PC-3 (cell line): ENCODE measurements around the gene FAR1. TPM values are rescaled to one million over a fixed set of nuclear protein-coding genes. Genes with fewer than 3 reads are reported as not detected.

ENCODE experiments used
- ATAC-seq: fragments of 200-7000 bp; cut with Tn5 transposase; 2 replicates; pipeline ENCODE4 v1.9.1; 2020; ENCODE audit warnings: mild to moderate bottlenecking, moderate library complexity
- BruUV-seq: library from RNA; stranded (reverse); fragments of 400-500 nt; replicated peaks from 2 replicates; lab custom pipeline; 2021; lab: Mats Ljungman, UMichigan
- CTCF ChIA-PET: fragments of 300-600 bp; sonication (Branson Sonifier 250); formaldehyde crosslinking; loops from one replicate; lab custom pipeline; 2022; ENCODE audit warnings: antibody characterized with exemption; lab: Charles Lee
- POLR2A ChIA-PET: fragments of 300-600 bp; sonication (Branson Sonifier 250); formaldehyde crosslinking; loops from one replicate; lab custom pipeline; 2022; ENCODE audit warnings: antibody characterized with exemption; ENCODE audit not compliant: unreplicated experiment; lab: Charles Lee
- DNase-seq: peaks from one replicate; pipeline ENCODE4 v3.0.0-alpha.2; 2015
- H2AFZ ChIP-seq: fragments of 300-600 bp; sonication (generic); 2 replicates; pipeline ENCODE4 v1.6.0; 2016; ENCODE audit warnings: antibody characterized with exemption, low read length
- H3F3A ChIP-seq: fragments of 300-600 bp; sonication (generic); one replicate; pipeline ENCODE4 v1.6.0; 2017; ENCODE audit warnings: antibody characterized with exemption, low read length, control low read depth, mild to moderate bottlenecking; ENCODE audit not compliant: unreplicated experiment
- H3K27ac ChIP-seq: fragments of 300-600 bp; sonication (generic); 2 replicates; pipeline ENCODE4 v1.5.1; 2016; ENCODE audit warnings: mild to moderate bottlenecking, low read length
- H3K27me3 ChIP-seq: fragments of 300-600 bp; sonication (generic); 2 replicates; pipeline ENCODE4 v1.6.1; 2016; ENCODE audit warnings: low read length, mixed read lengths
- H3K36me3 ChIP-seq: fragments of 300-600 bp; sonication (generic); 2 replicates; pipeline ENCODE4 v1.6.1; 2016; ENCODE audit warnings: low read depth, mixed run types, low read length, mixed read lengths
- H3K4me1 ChIP-seq: fragments of 300-600 bp; sonication (generic); 2 replicates; pipeline ENCODE4 v1.5.1; 2016; ENCODE audit warnings: low read length; ENCODE audit not compliant: insufficient read depth
- H3K4me2 ChIP-seq: fragments of 300-600 bp; sonication (generic); 2 replicates; pipeline ENCODE4 v1.6.0; 2016; ENCODE audit warnings: low read length
- H3K4me3 ChIP-seq: fragments of 300-600 bp; sonication (generic); 2 replicates; pipeline ENCODE4 v1.5.1; 2016; ENCODE audit warnings: mild to moderate bottlenecking, low read length, mixed read lengths
- H3K79me2 ChIP-seq: fragments of 300-600 bp; sonication (generic); 2 replicates; pipeline ENCODE4 v1.6.1; 2017; ENCODE audit warnings: low read length, mixed read lengths
- H3K9ac ChIP-seq: fragments of 300-600 bp; sonication (generic); 2 replicates; pipeline ENCODE4 v1.6.0; 2016; ENCODE audit warnings: mild to moderate bottlenecking, low read length
- H3K9me2 ChIP-seq: fragments of 300-600 bp; sonication (generic); replicated peaks from 2 replicates; pipeline ENCODE4 v1.6.1; 2016; ENCODE audit warnings: mixed run types, low read length, mixed read lengths
- H3K9me3 ChIP-seq: fragments of 300-600 bp; sonication (generic); 2 replicates; pipeline ENCODE4 v1.6.1; 2016; ENCODE audit warnings: low read length, mixed read lengths
- H4K20me1 ChIP-seq: fragments of 300-600 bp; sonication (generic); 2 replicates; pipeline ENCODE4 v1.6.1; 2016; ENCODE audit warnings: low read length, mixed read lengths
- EZH2 ChIP-seq: fragments of 300-600 bp; sonication (generic); IDR thresholded peaks from one replicate; pipeline ENCODE4 v1.6.1; 2017; ENCODE audit warnings: antibody characterized with exemption, mild to moderate bottlenecking, low read length; ENCODE audit not compliant: unreplicated experiment
- EZH2phosphoT487 ChIP-seq: fragments of 300-600 bp; sonication (generic); IDR thresholded peaks from 2 replicates; pipeline ENCODE4 v1.6.1; 2018; ENCODE audit warnings: mild to moderate bottlenecking, antibody characterized with exemption, low read length, borderline replicate concordance
- intact Hi-C: fragments of 100-400 bp; cut with micrococcal nuclease; formaldehyde crosslinking; loops from 2 replicates; pipeline ENCODE4 v1.9.0; 2023
- total RNA-seq: library from RNA; depleted of rRNA; stranded (reverse); fragments of >200 nt; gene quantifications from 2 replicates; pipeline ENCODE4 v1.2.3, GENCODE V29; 2014
- TF ChIP-seq, protein P1 (sequence below): fragments of 300-600 bp; sonication (generic); conservative IDR thresholded peaks from 2 replicates; pipeline ENCODE4 v1.5.1; 2017; ENCODE audit warnings: antibody characterized with exemption, low read depth, mild to moderate bottlenecking, low read length

Gene FAR1
- total RNA-seq, 1 experiment from 2014 or later = 45.6 TPM

- Histone ChIP-seq H4K20me1 (peaks cover 49% of the 10 kb centered on the region), H3K36me3 (peaks cover 1% of the 10 kb centered on the region; the same call in 1 of the 2 replicates), H3K4me1 (peaks cover 4% of the 10 kb centered on the region; the same call in 1 of the 2 replicates), H3K27ac (no peak overlapping the region), H2AFZ (no peak overlapping the region), H3K79me2 (peaks cover 100% of the 10 kb centered on the region), H3K9me3 (no peaks in the 10 kb centered on the region), H3K9me2 (no peaks in the 10 kb centered on the region), H3K4me2 (no peak overlapping the region), H3K9ac (no peak overlapping the region), H3K4me3 (no peak overlapping the region), H3F3A (no peaks in the 10 kb centered on the region), H3K27me3 (no peaks in the 10 kb centered on the region)
- ChIA-PET POLR2A (no interaction called here), CTCF (no interaction called here)
- DNase-seq (no peak), ATAC-seq (no peak)
- no peak for TF ChIP-seq EZH2
- TF ChIP-seq, protein P1, sequence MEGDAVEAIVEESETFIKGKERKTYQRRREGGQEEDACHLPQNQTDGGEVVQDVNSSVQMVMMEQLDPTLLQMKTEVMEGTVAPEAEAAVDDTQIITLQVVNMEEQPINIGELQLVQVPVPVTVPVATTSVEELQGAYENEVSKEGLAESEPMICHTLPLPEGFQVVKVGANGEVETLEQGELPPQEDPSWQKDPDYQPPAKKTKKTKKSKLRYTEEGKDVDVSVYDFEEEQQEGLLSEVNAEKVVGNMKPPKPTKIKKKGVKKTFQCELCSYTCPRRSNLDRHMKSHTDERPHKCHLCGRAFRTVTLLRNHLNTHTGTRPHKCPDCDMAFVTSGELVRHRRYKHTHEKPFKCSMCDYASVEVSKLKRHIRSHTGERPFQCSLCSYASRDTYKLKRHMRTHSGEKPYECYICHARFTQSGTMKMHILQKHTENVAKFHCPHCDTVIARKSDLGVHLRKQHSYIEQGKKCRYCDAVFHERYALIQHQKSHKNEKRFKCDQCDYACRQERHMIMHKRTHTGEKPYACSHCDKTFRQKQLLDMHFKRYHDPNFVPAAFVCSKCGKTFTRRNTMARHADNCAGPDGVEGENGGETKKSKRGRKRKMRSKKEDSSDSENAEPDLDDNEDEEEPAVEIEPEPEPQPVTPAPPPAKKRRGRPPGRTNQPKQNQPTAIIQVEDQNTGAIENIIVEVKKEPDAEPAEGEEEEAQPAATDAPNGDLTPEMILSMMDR = no peak
- no peak for TF ChIP-seq EZH2phosphoT487
- intact Hi-C loops = no loop called here
- BruUV-seq = no TSS peak
Observed at GRCh38 chr11:13682212-13682611, 13.7 kb downstream of the FAR1 start.

DNA sequence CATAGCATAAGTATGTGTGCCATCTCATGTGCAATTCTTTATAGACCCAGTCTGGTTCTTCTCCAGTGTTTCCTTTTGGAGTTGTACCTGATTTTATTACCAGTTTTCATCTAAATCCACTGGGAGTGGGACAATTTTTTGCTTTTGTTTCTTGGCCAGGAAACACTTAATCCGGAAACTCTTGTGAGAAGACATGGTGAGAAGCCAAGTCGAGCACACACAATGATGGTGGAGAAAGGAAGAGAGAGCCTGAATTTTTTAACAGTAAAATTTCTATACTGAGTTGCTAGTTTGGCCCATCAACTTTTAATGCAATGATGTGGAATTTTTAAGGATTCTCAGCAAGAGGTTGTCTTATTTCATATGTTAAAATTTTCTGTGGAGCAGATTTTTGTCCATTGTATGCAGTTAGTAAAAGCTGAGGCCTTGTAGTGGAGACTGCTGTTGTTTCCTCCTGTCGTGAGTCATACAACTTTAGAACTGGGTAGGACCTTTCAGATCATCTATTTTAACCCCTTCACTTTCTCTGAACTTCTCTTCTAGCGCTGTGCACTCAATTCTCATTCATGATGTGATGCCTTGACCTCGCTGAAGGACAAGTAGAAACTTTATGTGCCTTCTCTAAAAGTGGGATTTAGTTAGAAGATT, 17.1 kb downstream of the FAR1 start:
- Histone ChIP-seq H3K36me3 (peaks cover 4% of the 10 kb centered on the region; the same call in 1 of the 2 replicates), H3K9ac (no peak overlapping the region), H4K20me1 (peaks cover 39% of the 10 kb centered on the region), H3K27ac (no peak overlapping the region), H3K9me3 (no peaks in the 10 kb centered on the region), H3K4me2 (no peak overlapping the region), H3K4me1 (peaks cover 4% of the 10 kb centered on the region; the same call in 1 of the 2 replicates), H3F3A (no peaks in the 10 kb centered on the region), H3K9me2 (no peaks in the 10 kb centered on the region), H3K79me2 (peaks cover 95% of the 10 kb centered on the region), H3K4me3 (no peak overlapping the region), H3K27me3 (no peaks in the 10 kb centered on the region), H2AFZ (no peak overlapping the region)
- BruUV-seq = no TSS peak
- no peak for DNase-seq
- CTCF ChIA-PET = no interaction called here
- ATAC-seq = no peak
- POLR2A ChIA-PET = no interaction called here
- intact Hi-C loops = no loop called here
- TF ChIP-seq EZH2 (no peak), EZH2phosphoT487 (no peak)
- TF ChIP-seq, protein P1 = no peak

DNA sequence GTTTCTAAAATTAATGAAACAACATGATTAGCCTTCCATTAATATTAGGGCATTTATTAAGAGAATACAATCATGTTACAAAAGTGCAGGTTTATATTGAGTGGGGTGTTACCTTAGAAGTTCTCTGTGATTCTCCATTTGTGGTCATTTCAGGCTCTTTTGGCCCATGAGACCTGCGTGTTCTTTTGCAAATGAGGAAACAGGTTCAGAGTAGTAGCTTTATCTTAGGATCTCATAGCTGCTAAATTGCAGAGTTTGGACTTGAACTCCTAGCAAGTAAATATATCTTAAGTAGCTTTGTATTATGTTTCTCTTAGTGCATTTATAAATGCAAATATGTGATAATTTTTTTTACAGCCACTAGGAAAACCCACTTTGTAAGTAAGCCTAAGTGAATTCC, 18.3 kb downstream of the FAR1 start:
- Histone ChIP-seq H3K27me3 (no peaks in the 10 kb centered on the region), H2AFZ (no peak overlapping the region), H3K4me1 (peaks cover 4% of the 10 kb centered on the region; the same call in 1 of the 2 replicates), H3K9me2 (no peaks in the 10 kb centered on the region), H4K20me1 (peaks cover 34% of the 10 kb centered on the region), H3K79me2 (peaks cover 95% of the 10 kb centered on the region), H3K9ac (no peak overlapping the region), H3K36me3 (peaks cover 4% of the 10 kb centered on the region; the same call in 1 of the 2 replicates), H3K9me3 (no peaks in the 10 kb centered on the region), H3K4me3 (no peak overlapping the region), H3K27ac (no peak overlapping the region), H3F3A (no peaks in the 10 kb centered on the region), H3K4me2 (no peak overlapping the region)
- CTCF ChIA-PET = no interaction called here
- intact Hi-C loops = no loop called here
- POLR2A ChIA-PET = no interaction called here
- DNase-seq (no peak), ATAC-seq (no peak)
- TF ChIP-seq, protein P1 = no peak
- TF ChIP-seq EZH2 (no peak), EZH2phosphoT487 (no peak)
- BruUV-seq = no TSS peak
